ENCODE data around the gene TMEM229B. TPM values are rescaled to one million over a fixed set of nuclear protein-coding genes. Genes with fewer than 3 reads are reported as not detected.

Gene TMEM229B
- total and polyA plus RNA-seq, 2 of the 4 experiments (the other 2 are of a cell fraction): under 0.01 TPM; not detected in 1

GRCh38 chr14:67505254-67505653 is 16.7 kb upstream of the TMEM229B start:
- Histone ChIP-seq H3K27me3 (ENCODE audit: control insufficient read depth, insufficient read depth, low read length) (peaks cover 14% of the 10 kb centered on the region), H3K4me1 (ENCODE audit: control insufficient read depth, insufficient read depth, low read length) (no peaks in the 10 kb centered on the region), H3K14ac (replicated peaks; ENCODE audit: low read depth, low read length) (no peak overlapping the region), H2BK20ac (ENCODE audit: low read depth, low read length) (no peak overlapping the region), H2BK120ac (ENCODE audit: low read depth, low read length) (no peak overlapping the region), H3K4me2 (ENCODE audit: low read depth, low read length) (no peak overlapping the region), H3K27ac (ENCODE audit: insufficient read depth, low read length) (no peak overlapping the region), H3K23ac (ENCODE audit: low read depth, low read length) (no peak overlapping the region), H4K20me1 (ENCODE audit: insufficient read depth, low read length) (no peaks in the 10 kb centered on the region), H3K4me3 (ENCODE audit: insufficient read depth, low read depth, low read length) (no peak overlapping the region), H3K36me3 (ENCODE audit: control insufficient read depth, insufficient read depth, low read length) (no peaks in the 10 kb centered on the region), H4K8ac (ENCODE audit: low read depth in 2 of 2, low read length in 2 of 2) (no peak overlapping the region), H3K9me1 (ENCODE audit: insufficient read depth, low read length) (no peaks in the 10 kb centered on the region), H3K18ac (ENCODE audit: low read depth, low read length) (no peak overlapping the region), H4K5ac (ENCODE audit: low read depth, low read length) (no peak overlapping the region), H3K9ac (ENCODE audit: low read depth, low read length) (no peak overlapping the region), H2AK9ac (replicated peaks; ENCODE audit: low read depth, low read length, poor library complexity) (peak overlapping the region; percentile 26), H3K56ac (ENCODE audit: extremely low read depth, insufficient read depth, low read length) (no peak overlapping the region), H2AK5ac (ENCODE audit: low read depth, low read length) (no peak overlapping the region), H3K79me1 (ENCODE audit: low read depth in 1 of 2, low read length in 2 of 2) (no peaks in the 10 kb centered on the region), H3K9me3 (ENCODE audit: control insufficient read depth, insufficient read depth, low read length) (no peaks in the 10 kb centered on the region), H2AFZ (replicated peaks; ENCODE audit: low read length, poor library complexity) (no peak overlapping the region), H2BK5ac (ENCODE audit: low read depth, low read length, poor library complexity, severe bottlenecking) (no peak overlapping the region), H2BK15ac (ENCODE audit: low read depth, low read length) (no peak overlapping the region), H3K4ac (ENCODE audit: low read depth, low read length) (no peak overlapping the region), H4K91ac (ENCODE audit: insufficient read depth, low read depth, low read length) (no peak overlapping the region)
- no peak for TF ChIP-seq CHD1 (IDR thresholded peaks at IDR 0.05; ENCODE audit: low read depth, low read length)
- no peak for TF ChIP-seq SMC3 (IDR thresholded peaks at IDR 0.05; ENCODE audit: low read depth, low read length)
- no peak for TF ChIP-seq POLR2A (IDR thresholded peaks at IDR 0.05; ENCODE audit: low read depth, low read length)
- no peak for TF ChIP-seq BHLHE40 (IDR thresholded peaks at IDR 0.05; ENCODE audit: low read depth, low read length)
- no peak for TF ChIP-seq RAD21 (IDR thresholded peaks at IDR 0.05; ENCODE audit: low read length)
- no peak for TF ChIP-seq MXI1 (IDR thresholded peaks at IDR 0.05; ENCODE audit: borderline replicate concordance, low read depth, low read length)
- TF ChIP-seq FOS (IDR thresholded peaks at IDR 0.05; ENCODE audit: low read depth, low read length): no peak
- no peak for TF ChIP-seq MAZ (IDR thresholded peaks at IDR 0.05; ENCODE audit: borderline replicate concordance, low read depth, low read length)
- no peak for TF ChIP-seq NFE2L2 (IDR thresholded peaks at IDR 0.05; ENCODE audit: low read depth, low read length)
- TF ChIP-seq RCOR1 (IDR thresholded peaks at IDR 0.05; ENCODE audit: insufficient replicate concordance, low read length): no peak
- DNase-seq (no peak), ATAC-seq (ENCODE audit: low read depth) (no peak)
- ChIA-PET CTCF (no interaction called here), POLR2A (ENCODE audit: unreplicated experiment) (no interaction called here)
- dilution Hi-C loops (cut with HindIII; ENCODE audit: low sequenced_read_pairs, unreplicated experiment): no loop called here
- intact Hi-C loops (cut with micrococcal nuclease): no loop called here
- in situ Hi-C loops (cut with MboI; ENCODE audit: low sequenced_read_pairs): no loop called here
- BruUV-seq (replicated peaks): no TSS peak
- WGBS, 2 experiments (ENCODE audit: extremely low coverage in 2 of 2, insufficient read length in 1 of 2): 22% methylated on average over 1 of the region's 1 CpG; no CpG with 5 or more reads in 1 of the 2 experiments
